ENCODE results near the gene AKR1E2. TPM values are rescaled to one million over a fixed set of nuclear protein-coding genes. Genes with fewer than 3 reads are reported as not detected.

AKR1E2 gene
- total and polyA plus RNA-seq, 10 of the 15 experiments (the other 5 are each of a cell fraction or from before 2014, with no cell fraction given): not detected

- Histone ChIP-seq H3K79me2 (ENCODE audit: control insufficient read depth, insufficient read depth, low read length) (no peaks in the 10 kb centered on the region), H3K4me3 (no peak overlapping the region), H3K4me1 (ENCODE audit: control insufficient read depth, insufficient read depth, low read length) (no peaks in the 10 kb centered on the region), H3K36me3 (ENCODE audit: control insufficient read depth in 2 of 2, insufficient read depth in 2 of 2, low read length in 1 of 2) (no peaks in the 10 kb centered on the region), H3K9me3 (replicated peaks; ENCODE audit: control insufficient read depth, insufficient read depth, low read length) (no peaks in the 10 kb centered on the region), H3K27ac (ENCODE audit: control insufficient read depth, insufficient read depth) (no peak overlapping the region), H2AFZ (ENCODE audit: control insufficient read depth, low read depth, low read length) (no peak overlapping the region), H3K27me3 (replicated peaks in 1 of 2; ENCODE audit: control insufficient read depth in 2 of 2, insufficient read depth in 2 of 2, low read length in 1 of 2) (no peaks in the 10 kb centered on the region; a peak in 2 of 4 replicates), H3K4me2 (ENCODE audit: control insufficient read depth, insufficient read depth) (no peak overlapping the region), H3K9ac (ENCODE audit: control insufficient read depth, insufficient read depth, low read length) (no peak overlapping the region), H4K20me1 (ENCODE audit: control insufficient read depth, insufficient read depth) (no peaks in the 10 kb centered on the region)
- intact Hi-C loops (cut with micrococcal nuclease; ENCODE audit: unreplicated experiment) (no loop called here), in situ Hi-C loops (cut with MboI) (no loop called here)
- POLR2A ChIA-PET: no interaction called here
- FAIRE-seq (no peak), ATAC-seq (no peak), DNase-seq (ENCODE audit: low read depth, low spot score) (no peak)
- RAD21 ChIA-PET (ENCODE audit: unreplicated experiment): no interaction called here
- CTCF ChIA-PET: interaction anchor here (0.6 to 6.3 kb wide), 3 partner anchors 14 to 1571 kb away, joined by 5 to 49 read pairs (median 34); no protein-coding TSS in a partner anchor
- no peak for TF ChIP-seq TCF3 (IDR thresholded peaks at IDR 0.05; ENCODE audit: borderline replicate concordance, insufficient read depth, low read depth, low read length)
- TF ChIP-seq GATAD2B (conservative IDR thresholded peaks at IDR 0.05; ENCODE audit: low read depth): no peak
- no peak for TF ChIP-seq TCF7 (IDR thresholded peaks at IDR 0.05; ENCODE audit: borderline replicate concordance)
- no peak for TF ChIP-seq USF2 (IDR thresholded peaks at IDR 0.05; ENCODE audit: borderline replicate concordance, low read depth, low read length)
- no peak for TF ChIP-seq MXI1 (IDR thresholded peaks at IDR 0.05; ENCODE audit: low read depth, low read length)
- no peak for TF ChIP-seq JUND (IDR thresholded peaks at IDR 0.05; ENCODE audit: low read depth, low read length)
- TF ChIP-seq PAX5 (IDR thresholded peaks at IDR 0.05; ENCODE audit: borderline replicate concordance, low read depth, low read length): no peak
- TF ChIP-seq BMI1 (IDR thresholded peaks at IDR 0.05; ENCODE audit: borderline replicate concordance): no peak
- TF ChIP-seq REST (IDR thresholded peaks at IDR 0.05; ENCODE audit: low read depth, low read length): no peak
- no peak for TF ChIP-seq USF1 (IDR thresholded peaks at IDR 0.05; ENCODE audit: borderline replicate concordance, extremely low read length, insufficient read depth, low read depth, low read length)
- TF ChIP-seq RAD21 (IDR thresholded peaks at IDR 0.05; ENCODE audit: insufficient read depth, low read depth, low read length): no peak
- TF ChIP-seq LARP7 (IDR thresholded peaks at IDR 0.05): no peak
- TF ChIP-seq E4F1 (IDR thresholded peaks at IDR 0.05; ENCODE audit: borderline replicate concordance, partially characterized antibody): no peak
- TF ChIP-seq TBL1XR1 (IDR thresholded peaks at IDR 0.05; ENCODE audit: low read depth, low read length): no peak
- 8% methylated on average over 5 of the region's 5 CpGs for WGBS (ENCODE audit: insufficient coverage, insufficient replicate concordance, low lambda C conversion rate, missing lambda C conversion rate)
- no TSS peak for BruUV-seq (replicated peaks)
- SMC1A ChIA-PET (ENCODE audit: uncharacterized antibody, unreplicated experiment): interaction anchor here (1.1 kb wide), 1 partner anchor 14 kb away, joined by 3 read pairs; no protein-coding TSS in a partner anchor
These were observed 9.5 kb downstream of the AKR1E2 start for GRCh38 chr10:4835494-4835918.

Data from GM12878 (cell line).